CD4-positive, alpha-beta T cell treated with Interleukin-21 for 1 hour (primary cell): ENCODE measurements around the gene HS6ST2.

ENCODE experiments used
- DNase-seq: peaks from one replicate; pipeline ENCODE4 v3.0.0-alpha.2; 2020

HS6ST2 gene

DNA sequence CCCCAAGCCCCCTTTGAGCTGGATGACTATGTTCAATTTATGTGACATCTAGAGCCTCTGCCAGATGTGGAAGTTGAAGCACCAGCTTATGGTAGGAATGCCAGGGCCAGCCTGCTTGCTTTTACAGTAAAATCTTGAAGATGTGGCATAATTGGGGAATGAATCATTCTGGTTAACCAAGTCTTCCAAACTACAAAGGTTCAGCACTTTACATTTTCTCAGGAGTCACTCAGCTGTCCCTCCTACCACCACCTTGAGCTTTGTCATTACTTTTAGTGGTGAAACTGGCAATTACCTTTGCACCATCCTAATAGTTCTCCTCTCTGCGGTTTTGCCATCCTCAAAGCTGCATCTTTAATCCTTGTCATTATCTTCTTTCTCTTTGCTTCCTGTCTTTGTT lies 172.2 kb downstream of the HS6ST2 start:
- no peak for DNase-seq

DNA sequence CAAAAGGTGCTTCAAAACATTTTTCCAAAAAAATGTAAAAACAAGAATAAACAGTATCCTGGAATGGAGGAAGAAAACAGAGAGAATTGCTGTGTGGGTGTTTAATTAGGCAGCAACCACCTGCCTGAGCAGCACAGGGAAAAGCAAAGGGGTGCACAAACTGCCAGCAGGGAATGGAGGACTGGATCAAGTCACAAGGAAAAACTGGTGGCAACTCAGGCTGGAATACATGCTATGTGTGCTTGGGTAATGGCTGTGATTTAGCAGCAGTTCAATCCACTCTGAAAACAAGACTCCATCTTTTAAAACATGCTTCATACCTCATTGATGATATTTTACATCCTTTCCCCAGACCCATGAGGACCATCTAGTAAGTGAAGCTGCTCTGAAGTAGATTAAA lies 179.5 kb downstream of the HS6ST2 start:
- DNase-seq = no peak

DNA sequence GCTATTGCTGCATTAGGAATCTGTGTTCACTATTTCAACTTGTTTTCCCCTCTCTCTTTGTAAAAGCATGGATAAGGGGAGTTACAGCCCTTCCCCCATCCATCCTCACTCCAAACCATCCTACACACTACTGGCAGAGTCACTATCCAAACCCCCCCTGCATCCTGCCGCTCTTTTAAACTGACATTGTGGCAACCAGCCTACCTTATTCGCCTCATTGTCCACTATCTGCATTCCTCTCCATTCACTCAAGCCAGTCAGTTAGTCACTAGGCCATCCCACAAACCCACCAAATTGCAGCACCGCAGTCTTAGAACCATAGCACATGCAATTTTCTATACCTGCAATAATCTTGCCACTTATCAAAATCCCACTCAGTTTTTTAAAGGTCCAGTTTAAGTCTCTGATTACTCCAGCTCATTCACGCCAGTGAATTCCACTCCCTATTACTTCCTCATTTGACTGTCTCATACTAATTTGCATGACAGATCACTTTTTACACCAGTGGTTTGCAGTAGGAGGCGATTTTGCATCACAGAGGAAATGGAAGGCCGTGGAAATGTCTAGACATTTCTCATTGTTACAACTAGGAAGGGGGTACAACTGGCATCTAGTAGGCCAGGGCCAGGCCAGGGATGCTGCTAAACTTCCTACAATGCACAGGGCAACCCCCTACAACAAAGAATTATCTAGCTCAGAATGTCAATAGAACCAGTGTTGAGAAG lies 181.8 kb downstream of the HS6ST2 start:
- DNase-seq = no peak

DNA sequence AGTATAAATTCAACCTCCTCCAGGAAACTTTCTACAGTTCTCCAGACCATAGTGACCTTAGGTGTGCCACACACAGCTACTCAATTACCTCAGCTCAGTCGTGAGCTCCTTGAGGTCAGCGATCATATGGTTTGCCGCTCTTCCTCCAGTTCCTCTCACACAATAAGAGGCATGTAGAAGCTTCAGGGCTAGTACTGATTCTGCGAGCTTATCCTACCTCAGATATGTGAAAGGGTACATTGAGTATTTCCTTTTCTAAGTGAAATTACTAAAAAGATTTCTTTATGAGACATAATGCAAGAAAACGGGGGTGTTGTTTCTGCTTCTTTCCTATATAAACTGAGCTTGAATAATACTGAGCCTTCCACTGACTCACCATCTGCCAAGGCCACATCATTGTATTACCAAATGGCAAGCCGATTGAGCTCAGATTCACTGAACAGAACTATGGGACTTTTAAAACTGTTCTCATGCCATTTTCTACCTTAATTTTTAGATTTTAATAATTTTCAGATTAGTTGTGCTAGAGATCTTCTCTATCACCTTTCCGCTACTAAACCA lies 183.1 kb downstream of the HS6ST2 start:
- no peak for DNase-seq

DNA sequence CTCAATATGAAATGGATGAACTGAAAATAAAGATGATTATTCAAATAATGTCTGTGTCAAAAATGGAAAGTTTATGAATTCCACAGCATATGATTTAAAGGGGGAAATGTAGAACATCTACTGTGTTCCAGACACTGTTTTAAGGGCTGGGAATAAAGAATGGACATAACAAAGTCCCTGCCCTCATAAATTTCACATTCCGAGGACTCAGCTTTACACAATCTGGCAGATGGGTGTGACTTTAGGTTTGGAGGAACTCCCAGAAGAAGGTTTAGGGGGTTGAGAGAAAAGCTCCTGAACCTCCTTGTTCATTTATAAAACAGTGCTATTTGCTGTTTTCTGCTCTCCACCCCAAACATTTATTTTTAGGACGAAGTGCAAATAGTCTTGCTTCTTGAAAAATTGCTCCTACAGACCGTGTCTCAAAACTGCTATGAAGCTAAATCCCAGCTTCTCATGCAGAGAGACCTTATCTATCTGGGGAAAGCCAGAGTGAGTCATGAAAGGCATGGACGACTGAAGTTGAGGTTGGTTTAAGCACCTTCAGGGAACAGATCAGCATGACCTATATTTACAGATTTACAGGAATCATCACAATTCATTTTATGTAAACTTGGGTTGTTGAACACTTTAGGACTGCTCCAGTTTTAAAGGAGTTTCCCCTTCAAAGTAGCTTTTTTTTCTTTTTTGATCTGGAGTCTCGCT lies 184.3 kb downstream of the HS6ST2 start:
- no peak for DNase-seq

DNA sequence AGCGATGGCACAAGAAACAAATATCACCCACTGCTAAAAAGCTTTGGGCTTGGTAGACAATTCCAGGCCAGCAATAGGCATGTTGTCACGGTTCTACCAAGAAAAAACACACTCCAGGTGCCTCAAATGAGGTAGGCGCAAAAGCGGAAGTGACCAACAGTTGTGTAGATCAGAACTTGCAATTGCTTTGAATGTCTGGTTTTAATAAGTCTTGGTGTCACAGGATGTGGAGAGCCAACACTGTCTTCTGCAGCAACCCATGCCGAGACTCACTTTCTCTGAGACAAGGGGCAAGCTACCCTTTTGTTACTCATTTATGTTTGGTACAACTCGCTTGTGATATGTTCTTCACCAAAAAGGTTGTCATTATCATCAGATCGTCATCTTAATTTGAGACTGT lies 188.8 kb downstream of the HS6ST2 start:
- no peak for DNase-seq

DNA sequence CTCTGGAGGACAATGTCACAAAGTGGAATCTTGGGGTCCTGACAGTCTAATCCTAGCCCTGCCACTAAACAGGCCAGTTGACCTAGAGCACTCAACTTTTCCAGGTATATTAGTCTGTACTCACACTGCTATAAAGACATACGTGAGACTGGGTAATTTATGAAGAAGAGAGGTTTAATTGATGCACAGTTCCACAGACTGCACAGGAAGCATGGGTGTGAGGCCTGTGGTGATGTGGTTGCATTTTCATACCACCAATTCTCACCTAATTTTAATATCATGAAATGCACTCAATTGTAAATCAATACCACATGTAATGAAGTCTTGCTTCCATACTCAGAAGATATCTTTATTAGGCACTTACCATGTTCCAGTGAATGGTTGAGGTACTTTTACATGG lies 192.0 kb downstream of the HS6ST2 start:
- DNase-seq = no peak

DNA sequence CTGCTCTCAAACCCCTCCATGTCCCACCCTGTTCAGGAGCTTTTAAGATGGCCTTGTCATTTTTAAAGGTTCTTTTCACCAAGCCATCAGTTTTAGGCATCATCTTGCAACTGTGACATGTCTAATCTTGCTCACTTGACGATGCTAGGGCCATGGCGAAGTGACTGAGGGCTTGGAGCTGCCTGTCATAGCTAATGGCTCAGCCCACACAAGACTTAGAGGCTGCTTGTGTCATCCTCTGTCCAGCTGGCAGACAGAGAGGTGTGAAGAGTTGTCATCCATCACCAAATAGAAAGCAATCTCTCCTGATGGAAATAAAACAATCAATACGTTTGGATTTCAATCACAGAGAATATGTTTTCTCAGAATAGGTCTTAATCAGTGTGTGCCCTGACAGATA lies 194.9 kb downstream of the HS6ST2 start:
- DNase-seq = no peak

DNA sequence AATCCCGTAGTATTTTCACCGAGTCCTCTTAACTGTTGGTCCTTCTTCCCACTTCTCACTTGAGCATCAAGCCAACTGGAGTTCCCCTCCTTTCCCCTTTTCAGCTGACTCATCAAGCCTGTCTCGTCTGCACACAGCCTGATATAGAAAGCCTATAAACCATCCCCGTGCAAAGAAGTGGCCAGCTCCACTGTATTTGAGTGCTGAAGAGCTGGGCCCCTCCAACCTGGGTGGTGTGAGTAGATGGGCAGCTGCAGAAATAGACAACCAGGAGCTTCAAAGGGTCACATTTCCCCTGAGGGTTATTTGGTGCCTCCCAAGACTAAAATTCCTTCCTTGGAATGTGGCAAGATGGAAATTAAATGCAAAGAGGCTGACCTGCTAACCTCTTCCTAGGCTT lies 199.7 kb downstream of the HS6ST2 start:
- no peak for DNase-seq

DNA sequence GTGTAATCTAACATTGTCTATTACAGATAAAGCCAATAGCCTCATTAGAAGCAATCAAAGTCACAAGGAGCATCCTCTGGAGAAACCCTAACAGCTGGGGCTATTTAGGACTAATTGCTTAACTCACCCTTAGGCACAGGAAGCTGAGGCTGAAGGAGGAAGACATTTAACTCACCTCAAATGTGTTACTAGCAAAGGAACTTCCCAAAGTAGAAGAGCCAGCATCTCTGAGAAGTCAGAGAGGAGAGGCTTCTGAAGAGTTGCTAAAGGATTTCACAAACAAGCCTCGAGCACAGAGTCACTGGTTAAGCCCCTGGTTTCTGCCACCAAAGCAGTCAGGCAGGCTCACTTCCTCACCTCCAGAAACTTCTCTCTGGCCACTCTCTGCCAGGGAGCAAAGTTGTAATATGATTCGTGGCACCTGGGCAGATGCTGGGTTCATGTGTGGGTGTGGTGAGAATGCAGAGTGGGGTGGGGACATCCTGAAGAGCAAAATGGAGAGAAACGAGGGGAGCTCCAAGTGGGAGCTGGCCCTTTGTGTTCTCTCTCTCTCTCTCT lies 201.3 kb downstream of the HS6ST2 start:
- DNase-seq = no peak

DNA sequence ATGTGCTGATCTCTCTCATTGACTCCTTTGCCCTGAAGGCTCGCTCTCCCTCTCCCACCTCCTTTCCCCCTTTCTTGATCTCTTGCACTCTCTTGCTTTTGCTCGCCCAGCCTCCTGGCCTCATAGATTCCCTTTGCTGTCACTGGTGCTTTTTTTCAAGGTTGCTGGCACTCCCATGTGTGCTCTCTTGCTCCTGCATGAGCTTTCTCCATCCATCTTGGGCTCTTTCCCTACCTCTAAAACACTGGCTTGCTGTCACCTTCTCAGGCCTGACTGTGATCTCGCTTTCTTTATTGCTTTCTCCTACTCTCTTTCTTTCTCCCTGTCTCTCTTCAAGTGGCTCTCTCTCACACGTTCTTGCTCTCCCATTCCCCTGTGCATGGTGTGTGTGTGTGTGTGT lies 202.0 kb downstream of the HS6ST2 start:
- DNase-seq = no peak

DNA sequence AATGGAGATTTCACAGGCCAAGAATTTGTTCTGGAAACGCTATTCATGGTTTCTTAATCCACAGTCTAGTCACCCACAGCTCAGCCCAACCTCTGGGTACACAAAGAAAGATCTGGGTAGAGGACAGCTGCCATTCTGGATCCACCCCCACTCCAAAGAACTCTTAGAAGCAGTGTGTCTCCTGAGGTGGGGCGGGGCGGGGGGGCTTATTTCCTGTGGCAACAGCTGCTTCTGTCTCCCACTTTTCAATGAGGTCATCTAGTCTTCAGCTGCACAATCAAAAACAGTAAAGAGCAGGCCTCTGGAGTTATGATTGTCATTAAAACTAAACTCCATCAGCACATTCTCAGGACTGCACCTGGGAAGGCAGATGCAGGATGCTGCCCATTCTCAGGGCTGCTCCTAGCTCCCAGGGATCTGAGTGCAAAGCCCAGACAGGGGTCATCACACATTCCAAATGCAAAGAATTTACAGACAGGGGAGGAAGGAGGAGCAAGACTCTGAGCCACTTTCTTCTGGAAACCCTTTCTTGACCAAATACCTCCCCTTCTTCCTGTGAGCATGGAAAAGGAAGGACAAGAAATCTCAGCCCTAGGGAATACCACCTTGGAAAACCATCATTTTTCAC lies 207.3 kb downstream of the HS6ST2 start:
- no peak for DNase-seq

DNA sequence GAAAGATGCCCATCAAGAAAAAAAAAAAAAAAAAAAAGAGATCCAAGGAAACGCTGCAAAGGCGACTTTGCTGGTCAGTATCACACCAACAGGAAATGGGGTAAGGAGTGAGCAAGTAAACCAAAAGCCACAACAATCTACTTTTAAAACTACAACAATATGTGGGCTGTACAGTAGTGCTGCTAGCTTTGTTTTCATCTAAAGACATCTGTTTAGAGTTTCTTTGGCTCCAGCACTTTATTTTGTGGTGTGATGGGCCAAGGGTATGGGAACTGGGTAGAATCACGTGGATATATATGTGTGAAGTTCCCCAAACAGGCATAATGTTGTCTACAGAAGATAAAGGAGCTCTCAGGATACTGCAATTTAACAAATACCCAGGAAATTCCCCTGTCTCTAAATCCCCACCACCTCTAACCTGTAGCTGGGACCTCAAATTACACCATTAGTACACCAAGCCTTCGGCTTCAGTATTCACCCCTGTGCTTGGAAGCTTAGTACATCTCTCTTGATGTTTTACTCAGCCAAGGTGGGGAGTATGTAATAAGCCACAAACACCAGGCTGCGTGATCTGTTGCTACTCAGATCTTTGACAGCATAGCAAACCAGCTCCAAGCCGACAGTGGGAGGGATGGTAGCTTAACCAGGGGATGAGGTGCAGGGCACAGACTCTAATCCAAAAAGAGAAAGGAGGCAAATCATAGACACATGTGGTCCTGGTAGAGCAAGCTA lies 207.9 kb downstream of the HS6ST2 start:
- DNase-seq = no peak

DNA sequence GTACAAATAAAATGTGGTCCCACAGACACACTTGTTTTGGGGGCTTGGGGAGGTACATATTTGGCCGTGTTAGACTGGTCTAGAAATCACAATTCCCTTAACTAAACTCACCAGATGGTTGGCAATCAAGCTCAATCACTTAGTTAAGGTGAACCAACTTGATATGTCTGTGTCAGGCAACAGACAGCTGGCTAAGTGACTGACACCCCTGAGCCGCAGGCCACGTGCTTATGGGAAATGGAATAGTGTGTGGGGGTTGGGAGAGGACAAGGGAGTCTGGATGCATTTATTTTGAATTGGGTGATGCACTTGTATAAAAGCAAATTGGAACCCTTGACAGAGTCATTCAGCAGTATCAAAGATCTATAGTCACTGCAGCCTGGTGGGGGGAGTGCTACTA lies 209.0 kb downstream of the HS6ST2 start:
- no peak for DNase-seq

DNA sequence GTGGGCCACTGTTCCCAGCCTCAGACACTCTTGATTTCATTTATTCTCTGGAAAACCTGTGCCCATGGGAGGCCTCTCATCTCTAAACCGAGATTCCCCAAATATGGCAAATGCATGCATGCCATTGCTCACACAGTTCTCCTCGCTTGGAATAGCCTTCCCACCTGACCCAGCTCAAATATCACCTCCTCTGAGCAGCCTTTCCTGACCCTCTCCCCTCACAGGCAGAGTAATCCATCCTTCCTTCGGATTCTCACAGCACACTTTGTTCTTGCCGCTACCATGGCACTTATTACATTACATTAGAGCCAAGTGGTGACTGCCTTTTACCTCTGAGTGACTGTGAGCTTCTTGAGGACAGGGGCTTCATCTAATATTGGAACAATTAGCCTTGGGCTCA lies 209.5 kb downstream of the HS6ST2 start:
- DNase-seq = no peak

DNA sequence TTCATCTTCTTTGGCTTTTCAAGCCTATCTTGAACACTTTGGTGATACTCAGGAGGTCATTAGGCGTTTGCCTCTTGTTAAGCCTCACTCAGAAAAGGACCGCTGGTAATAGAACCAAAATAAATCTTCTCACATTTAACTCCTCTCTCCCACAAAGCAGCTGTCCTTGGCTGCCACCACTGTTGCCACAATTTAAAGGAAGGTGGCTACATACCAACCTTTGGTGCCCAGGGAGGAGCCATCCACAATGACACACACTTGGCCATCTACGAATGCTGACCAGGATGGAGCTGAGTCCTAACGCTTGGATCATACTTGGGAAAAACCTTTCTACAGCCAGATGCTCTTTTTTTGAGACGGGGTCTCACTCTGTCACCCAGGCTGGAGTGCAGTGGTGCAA lies 210.2 kb downstream of the HS6ST2 start:
- no peak for DNase-seq

DNA sequence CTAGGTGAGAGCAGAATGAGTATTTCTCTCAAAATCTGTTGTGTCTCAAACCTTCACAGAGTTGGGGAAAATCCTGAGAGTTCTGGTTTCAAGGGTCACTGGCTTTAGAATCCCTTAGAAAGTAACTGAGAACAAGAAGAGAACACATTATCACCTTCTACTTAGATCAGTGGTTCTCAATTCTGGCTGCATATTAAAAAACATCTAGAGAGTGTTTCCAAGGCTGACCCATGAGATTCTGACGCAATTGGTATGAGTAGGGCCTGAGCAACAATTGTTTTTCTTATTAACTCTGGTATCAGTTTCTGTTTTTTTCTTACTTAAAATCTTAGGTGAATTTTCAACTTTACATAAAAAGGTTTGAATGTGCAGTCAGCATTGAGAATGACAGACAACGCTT lies 212.8 kb downstream of the HS6ST2 start:
- DNase-seq = no peak

DNA sequence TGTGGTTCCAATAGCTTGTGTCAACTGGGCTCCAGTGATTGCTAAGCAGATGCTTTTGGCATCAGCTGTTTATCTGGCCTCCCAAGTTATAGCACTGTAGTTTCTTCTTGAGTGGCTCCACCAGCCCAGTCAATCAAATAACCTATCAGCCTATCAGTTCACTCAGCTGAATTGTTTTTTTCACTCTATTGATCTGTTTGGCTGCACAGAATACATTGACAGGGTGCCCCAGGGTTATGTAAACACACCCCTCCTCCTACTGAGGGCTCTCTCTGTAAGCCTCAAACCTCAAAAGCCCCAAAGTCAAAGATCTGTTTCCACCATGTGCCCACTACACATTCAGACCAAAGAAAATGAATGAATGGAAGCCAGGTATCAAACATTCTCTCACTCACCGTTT lies 214.0 kb downstream of the HS6ST2 start:
- DNase-seq = no peak

DNA sequence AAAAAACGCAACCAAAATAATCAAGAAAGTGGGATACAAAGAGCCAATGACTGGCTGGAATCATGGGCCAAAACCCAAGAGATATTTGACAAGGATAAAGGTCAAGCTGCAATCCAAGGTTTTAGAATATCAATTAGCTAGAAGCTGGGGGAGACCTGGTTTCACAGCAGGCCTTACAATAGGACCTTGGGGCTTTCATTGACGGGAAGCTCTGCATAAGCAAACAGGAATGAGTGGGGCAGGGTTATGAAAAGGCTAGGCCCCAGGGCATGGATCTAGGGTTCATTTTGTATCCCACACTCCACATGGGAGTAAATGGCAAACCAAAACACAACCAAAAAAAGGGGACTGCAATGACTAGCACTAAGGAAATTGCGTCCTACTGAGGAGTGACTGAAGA lies 215.3 kb downstream of the HS6ST2 start:
- DNase-seq = no peak

DNA sequence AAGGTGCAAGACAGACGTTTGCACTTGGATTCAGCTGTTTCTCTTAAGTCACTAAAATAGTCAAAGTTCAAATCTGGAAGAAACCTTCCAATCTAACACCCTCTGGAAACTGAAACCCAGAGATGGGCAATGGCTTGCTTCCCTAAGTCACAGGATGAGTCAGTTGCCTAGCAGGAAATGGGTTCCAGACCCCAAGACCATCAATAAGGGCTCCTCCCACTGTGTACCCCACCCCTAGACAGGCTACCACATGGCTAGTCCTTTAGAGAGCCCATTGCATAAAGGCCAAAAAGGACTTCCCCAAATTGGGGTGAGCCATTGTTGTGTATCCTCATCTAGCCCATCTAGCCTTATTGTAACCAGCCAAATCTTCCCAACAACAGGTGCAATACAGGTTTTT lies 216.2 kb downstream of the HS6ST2 start:
- no peak for DNase-seq

DNA sequence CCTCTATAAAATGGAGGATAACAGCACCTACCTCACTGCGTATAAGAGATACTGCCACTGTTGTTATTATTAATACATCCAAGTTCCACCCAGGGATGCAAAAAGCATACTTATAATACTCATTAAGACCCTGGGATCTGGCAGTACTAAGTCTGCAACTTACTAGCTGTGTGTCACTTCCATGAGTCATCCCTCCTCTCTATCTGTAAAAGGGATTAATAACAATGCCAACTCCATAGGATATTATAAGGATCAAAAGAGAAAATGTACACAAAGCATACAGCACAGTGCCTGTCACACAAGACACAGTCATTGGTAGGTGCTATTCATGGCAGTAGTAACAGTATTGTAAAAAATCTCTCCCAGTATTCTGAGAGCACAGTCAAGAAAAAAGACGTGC lies 216.7 kb downstream of the HS6ST2 start:
- DNase-seq = no peak

DNA sequence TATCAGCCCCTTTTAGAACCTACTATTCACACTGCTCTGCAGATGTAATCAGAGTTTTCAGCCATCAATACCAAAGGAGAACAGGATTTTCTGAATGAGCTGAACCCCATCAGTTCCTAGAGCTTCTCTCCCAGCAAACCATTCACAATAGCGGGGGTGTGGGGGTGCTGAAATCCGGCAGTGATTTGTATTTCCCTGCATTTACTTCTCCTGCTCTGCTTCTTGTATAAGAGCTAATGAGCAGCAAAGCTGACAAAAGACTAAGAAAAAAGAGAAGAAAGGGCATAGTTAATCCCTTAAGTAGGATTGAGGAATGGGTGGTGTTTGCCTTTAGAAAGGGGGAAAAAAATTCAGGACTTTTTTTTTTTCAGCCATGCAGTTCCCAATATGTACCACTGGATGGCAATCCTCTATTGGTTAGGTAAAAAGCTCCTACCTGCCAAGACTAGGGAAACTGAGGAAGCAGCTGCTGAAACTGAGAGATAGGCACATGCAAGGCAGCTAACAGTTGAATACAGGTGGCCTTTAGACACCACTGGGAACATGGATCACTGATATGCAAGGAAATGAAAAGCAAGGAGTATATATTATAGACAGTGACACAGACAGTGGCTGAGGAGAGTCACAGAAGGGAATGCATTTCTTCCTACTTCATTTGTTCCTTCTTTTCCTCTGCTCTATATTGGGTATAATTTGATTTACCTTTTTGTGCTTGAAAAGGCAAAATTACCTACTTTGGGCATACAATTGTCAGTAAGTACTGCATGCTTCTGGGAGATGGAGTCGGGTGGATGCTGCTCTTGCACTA lies 217.9 kb downstream of the HS6ST2 start:
- no peak for DNase-seq
